Measurements from ENCODE around the gene LIPE. TPM values are rescaled to one million over a fixed set of nuclear protein-coding genes. Genes with fewer than 3 reads are reported as not detected.

Gene LIPE
- total RNA-seq, 1 donor from 2014 or later, result 20.9 TPM

GRCh38 chr19:42353341-42354015 lies 73.7 kb downstream of the LIPE start:
- DNase-seq (ENCODE audit: low spot score), result no peak

GRCh38 chr19:42352301-42353259 lies 74.6 kb downstream of the LIPE start:
- DNase-seq (ENCODE audit: low spot score), result no peak

Other genes starting within 250 kb of the LIPE start
- gene DEDD2, start 209.7 kb downstream of the LIPE start, total RNA-seq, result 35.0 TPM
- gene ZNF526, start 207.1 kb downstream of the LIPE start, total RNA-seq, result 12.1 TPM
- 49.8 TPM for gene GSK3A, start 184.8 kb downstream of the LIPE start, total RNA-seq
- gene ERF, start 172.3 kb downstream of the LIPE start, total RNA-seq, result 68.3 TPM
- 93.4 TPM for gene CIC, start 158.1 kb downstream of the LIPE start, total RNA-seq
- gene PRR19, start 125.3 kb downstream of the LIPE start, total RNA-seq, result 0.75 TPM
- gene PAFAH1B3, start 124.8 kb downstream of the LIPE start, total RNA-seq, result 28.6 TPM
- 0.63 TPM for gene TMEM145, start 114.1 kb downstream of the LIPE start, total RNA-seq
- 32.8 TPM for gene MEGF8, start 101.8 kb downstream of the LIPE start, total RNA-seq
- gene CNFN, start 37.1 kb downstream of the LIPE start, total RNA-seq, result 1.9 TPM
- gene CXCL17, start 15.6 kb upstream of the LIPE start, total RNA-seq, result 2.1 TPM
- 19.5 TPM for gene CEACAM1, start 101.1 kb upstream of the LIPE start, total RNA-seq
- not detected for gene CEACAM8, start 167.5 kb upstream of the LIPE start, total RNA-seq